GM21390 (cell line): ENCODE measurements around the gene PLPPR5.
A peak's percentile ranks its signal among the peaks of the same experiment; 100 is the strongest.
"Not testable (repeated sequence)": the region's sequence is repeated elsewhere in the genome, so short reads cannot be mapped to it uniquely, and the experiment has no call there.

Experiments
- ATAC-seq: cut with Tn5 transposase; IDR thresholded peaks from one replicate; pipeline ENCODE4 v1.9.1; 2021; ENCODE audit not compliant: unreplicated experiment

The PLPPR5 gene

GRCh38 chr1:98919652-98920051 lies 85.0 kb downstream of the PLPPR5 start:
- ATAC-seq, result no peak

- ATAC-seq, result no peak
Measured at GRCh38 chr1:98919211-98919610, 85.5 kb downstream of the PLPPR5 start.

GRCh38 chr1:98914547-98914946 lies 90.1 kb downstream of the PLPPR5 start:
- ATAC-seq, result no peak

GRCh38 chr1:98910827-98911226 lies 93.8 kb downstream of the PLPPR5 start:
- no peak for ATAC-seq

GRCh38 chr1:98908980-98909379 lies 95.7 kb downstream of the PLPPR5 start:
- no peak for ATAC-seq

- no peak for ATAC-seq
Measured at GRCh38 chr1:98906809-98907208, 97.9 kb downstream of the PLPPR5 start.

- no peak for ATAC-seq
Measured at GRCh38 chr1:98906361-98906760, 98.3 kb downstream of the PLPPR5 start.

GRCh38 chr1:98904684-98905083 lies 100.0 kb downstream of the PLPPR5 start:
- ATAC-seq, result no peak

DNA sequence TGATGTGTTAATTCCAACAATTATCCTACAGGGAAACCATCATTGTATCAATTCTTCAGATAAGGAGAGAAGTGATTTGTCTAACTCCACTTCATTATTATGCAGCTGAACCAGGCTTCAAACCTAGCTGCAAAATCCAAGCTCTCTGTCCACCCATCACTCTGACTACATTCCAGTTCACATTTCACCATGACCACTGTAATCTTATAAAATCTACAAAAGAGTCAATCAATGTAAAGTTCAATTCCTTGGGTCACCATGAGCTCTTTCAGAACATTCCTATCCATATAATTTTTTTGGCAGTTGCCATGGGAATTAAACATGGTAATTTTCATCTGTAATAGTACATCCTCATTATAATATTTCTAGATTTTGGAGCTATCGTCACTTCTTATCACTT lies 100.9 kb downstream of the PLPPR5 start:
- no peak for ATAC-seq

DNA sequence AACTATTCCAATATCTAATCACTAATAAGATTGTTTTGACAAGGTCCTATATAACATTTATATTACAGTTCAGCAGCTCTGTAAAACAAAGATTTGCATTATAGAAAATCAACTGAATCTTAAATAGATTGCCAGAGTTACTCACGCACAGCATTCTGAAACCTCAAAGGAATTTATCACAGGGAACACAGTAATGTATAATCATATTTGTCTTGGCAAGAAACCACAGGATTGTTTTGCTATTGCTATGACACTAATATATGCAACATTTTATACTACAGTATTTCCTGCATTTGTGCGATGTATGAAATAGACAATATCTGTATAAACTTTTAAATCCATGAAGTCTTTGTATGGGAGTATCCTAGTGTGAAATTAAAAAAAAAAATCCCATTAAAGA lies 101.4 kb downstream of the PLPPR5 start:
- ATAC-seq, result no peak

GRCh38 chr1:98898940-98899339 lies 105.7 kb downstream of the PLPPR5 start:
- no peak for ATAC-seq

DNA sequence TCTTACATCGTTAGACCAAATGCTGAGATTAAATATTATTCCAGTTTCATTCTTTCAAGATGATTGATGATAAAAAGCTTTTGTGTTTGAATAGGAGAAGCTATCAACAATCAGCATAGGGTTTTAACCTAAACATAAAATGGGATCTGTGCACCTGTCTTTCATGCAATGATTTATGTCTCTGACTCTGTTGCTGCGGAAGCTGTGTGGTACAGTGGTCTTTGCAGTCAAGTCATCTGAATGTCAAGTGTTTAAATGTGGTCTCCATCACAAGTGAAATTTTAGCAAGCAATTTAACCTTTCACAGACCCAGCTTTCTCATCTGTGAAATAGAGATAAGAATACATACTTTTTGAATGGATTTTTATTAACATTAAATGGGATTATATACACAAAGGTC lies 107.2 kb downstream of the PLPPR5 start:
- no peak for ATAC-seq

DNA sequence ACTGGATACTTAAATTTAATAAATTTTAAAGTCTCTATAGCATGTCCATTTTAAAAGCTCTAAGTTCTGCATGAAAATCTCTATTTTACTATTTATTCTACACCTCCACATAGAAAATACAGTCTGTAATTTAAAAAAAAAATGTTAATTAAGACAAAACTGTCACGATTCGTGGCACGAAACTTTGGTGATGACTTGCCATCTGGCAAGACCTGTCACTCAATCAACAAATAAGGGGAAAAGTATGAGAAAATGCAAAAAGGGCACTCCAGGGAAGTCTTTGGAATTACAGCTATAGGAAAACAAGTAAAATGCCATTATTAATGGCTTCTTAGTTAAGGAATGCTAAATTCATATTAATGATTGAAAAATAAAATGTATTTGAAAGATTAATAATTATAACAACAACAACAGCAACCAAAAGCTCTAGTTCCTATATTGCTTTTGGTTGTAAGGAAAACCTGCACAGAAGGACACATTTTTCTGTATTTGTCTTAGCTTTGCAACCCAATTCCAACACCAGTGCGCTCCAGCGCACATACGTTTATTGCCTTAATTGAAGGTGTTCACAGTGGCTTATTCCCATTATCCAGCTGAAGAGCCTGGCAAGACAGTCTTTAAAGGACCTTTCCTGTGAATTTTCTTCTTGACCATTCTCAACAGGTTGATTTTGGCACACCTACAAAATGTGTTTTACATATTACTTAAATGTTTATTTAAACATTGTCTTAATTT lies 107.8 kb downstream of the PLPPR5 start:
- ATAC-seq, result no peak

GRCh38 chr1:98893371-98893770 lies 111.3 kb downstream of the PLPPR5 start:
- no peak for ATAC-seq

DNA sequence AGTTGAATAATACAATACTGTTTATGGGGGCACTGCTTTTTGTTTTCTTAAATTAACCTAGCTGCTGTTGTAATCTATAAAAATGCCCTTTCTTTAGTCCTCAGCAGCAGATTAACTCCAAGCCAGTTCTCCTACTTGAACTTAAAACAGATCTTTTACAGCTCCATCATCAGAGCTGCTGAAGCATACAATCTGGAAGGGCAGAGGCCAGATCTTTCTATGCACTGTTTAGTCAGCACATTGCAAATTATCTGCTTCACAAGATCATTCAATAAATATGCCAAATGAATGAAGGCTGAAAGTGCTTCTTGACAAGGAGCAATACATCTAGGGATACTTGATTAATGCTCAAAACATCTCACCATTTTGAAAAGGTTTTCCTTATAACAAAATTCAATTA lies 115.8 kb downstream of the PLPPR5 start:
- ATAC-seq, result no peak

DNA sequence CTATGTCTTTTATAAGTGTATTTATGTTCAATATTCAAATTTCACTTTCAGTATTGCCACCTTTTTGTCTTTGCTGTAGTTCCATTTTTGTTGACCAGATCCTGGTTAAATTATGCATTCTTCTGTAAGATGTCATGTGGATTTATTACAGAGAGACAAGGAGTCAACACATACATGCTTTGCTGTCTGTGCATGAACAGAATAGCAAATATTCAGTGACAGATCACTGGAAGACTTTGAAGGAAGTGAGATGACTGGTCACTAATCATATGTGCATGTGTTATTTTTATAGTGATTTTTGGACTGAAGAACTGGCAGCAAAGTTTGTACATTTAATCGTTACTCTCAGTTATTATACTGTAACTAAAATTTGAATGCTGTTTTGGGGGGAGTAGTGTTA lies 117.2 kb downstream of the PLPPR5 start:
- ATAC-seq, result no peak

DNA sequence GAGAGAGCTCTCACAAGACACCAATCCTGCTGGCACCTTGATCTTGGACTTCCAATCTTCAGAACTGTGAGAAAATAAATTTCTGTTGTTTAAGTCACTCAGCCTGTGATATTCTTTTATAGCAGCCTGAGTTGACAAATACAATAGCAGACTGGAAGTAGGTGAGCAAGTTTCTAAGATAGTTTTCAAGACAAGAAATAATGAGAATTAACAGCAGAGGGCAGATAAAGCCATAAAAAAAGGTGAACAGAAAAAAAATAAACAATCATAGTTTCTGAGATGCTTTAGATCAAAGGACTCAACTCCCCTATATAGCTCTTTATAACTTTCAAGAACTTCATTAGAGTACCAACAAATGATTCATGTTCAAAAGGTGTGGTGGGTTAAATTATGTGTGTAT lies 119.8 kb downstream of the PLPPR5 start:
- no peak for ATAC-seq

GRCh38 chr1:98881901-98882300 lies 122.8 kb downstream of the PLPPR5 start:
- ATAC-seq, result no peak

DNA sequence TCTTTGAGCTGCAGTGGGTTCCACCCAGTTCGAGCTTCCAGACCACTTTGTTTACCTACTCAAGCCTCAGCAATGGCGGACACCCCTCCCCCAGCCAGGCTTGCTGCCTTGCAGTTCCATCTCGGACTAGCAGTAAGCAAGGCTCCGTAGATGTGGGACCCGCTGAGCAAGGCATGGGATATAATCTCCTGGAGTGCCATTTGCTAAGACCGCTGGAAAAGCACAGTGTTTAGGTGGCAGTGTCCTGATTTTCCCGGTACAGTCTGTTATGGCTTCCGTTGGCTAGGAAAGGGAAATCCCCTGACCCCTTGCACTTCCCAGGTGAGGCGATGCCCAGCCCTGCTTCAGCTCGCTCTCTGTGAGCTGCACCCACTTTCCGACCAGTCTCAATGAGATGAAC lies 123.4 kb downstream of the PLPPR5 start:
- not testable (repeated sequence) for ATAC-seq

GRCh38 chr1:98874828-98875227 lies 129.8 kb downstream of the PLPPR5 start:
- no peak for ATAC-seq

GRCh38 chr1:98870959-98871903 lies 133.4 kb downstream of the PLPPR5 start:
- peak; percentile 94 for ATAC-seq

DNA sequence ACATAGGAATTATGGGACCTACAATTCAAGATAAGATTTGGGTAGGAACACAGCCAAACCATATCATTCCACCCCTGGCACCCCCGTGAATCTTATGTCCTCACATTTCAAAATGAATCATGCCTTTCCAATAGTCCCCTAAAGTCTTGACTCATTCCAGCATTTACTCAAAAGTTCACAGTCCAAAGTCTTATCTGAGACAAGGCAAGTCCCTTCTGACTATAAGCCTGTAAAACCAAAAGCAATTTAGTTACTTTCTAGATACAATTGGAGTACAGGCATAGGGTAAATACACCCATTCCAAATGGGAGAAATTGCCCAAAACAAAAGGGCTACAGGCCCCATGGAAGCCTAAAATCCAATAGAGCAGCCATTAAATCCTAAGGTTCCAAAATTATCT lies 138.9 kb downstream of the PLPPR5 start:
- no peak for ATAC-seq
